Stomach (tissue), 9 donors: ENCODE results near the gene TTC28. TPM values are rescaled to one million over a fixed set of nuclear protein-coding genes. Genes with fewer than 3 reads are reported as not detected.

Source experiments
- DNase-seq, 2 donors: peaks; one replicate each; pipeline versions ENCODE4 v3.0.0 to v3.0.0-alpha.2; 2013 to 2019
- H3K27ac ChIP-seq, 5 donors: fragments of 200-600 bp in 4 of 5; sonication (generic) in 4 of 5; one replicate each; pipeline ENCODE4 v1.5.1; 2013 to 2019; ENCODE audit warnings: mild to moderate bottlenecking in 1 of 5, moderate library complexity in 1 of 5
- H3K27me3 ChIP-seq, 3 donors: fragments of 200-600 bp; sonication (generic); one replicate each; pipeline ENCODE4 v1.5.1; 2017 to 2019; ENCODE audit warnings: mixed run types in 1 of 3
- H3K36me3 ChIP-seq, 4 donors: fragments of 200-600 bp; sonication (generic); 1 replicate in 3 of 4; 2 replicates in 1 of 4; pipeline ENCODE4 v1.5.1; 2016 to 2019
- H3K4me1 ChIP-seq, 4 donors: fragments of 200-600 bp; sonication (generic); one replicate each; pipeline ENCODE4 v1.5.1; 2016 to 2019
- H3K4me3 ChIP-seq, 4 donors: fragments of 200-600 bp; sonication (generic) in 3 of 4; one replicate each; pipeline ENCODE4 v1.5.1; 2016 to 2019; ENCODE audit warnings: mild to moderate bottlenecking in 1 of 4
- H3K9me3 ChIP-seq, 4 donors: fragments of 200-600 bp; sonication (generic); one replicate each; pipeline ENCODE4 v1.5.1; 2016 to 2019
- EP300 ChIP-seq: sonication (generic); formaldehyde crosslinking; IDR thresholded peaks from one replicate; pipeline ENCODE4 v1.6.1; 2017; ENCODE audit warnings: antibody characterized with exemption
- POLR2A ChIP-seq, 4 donors: fragments of 450-650 bp; IDR thresholded peaks; one replicate each; pipeline ENCODE4 v1.6.1; 2016; ENCODE audit warnings: antibody characterized with exemption in 4 of 4, control low read depth in 2 of 4, mild to moderate bottlenecking in 1 of 4, moderate library complexity in 1 of 4
- POLR2AphosphoS5 ChIP-seq, 3 donors: sonication (generic); formaldehyde crosslinking; IDR thresholded peaks; one replicate each; pipeline ENCODE4 v1.6.1; 2016; ENCODE audit warnings: antibody characterized with exemption in 3 of 3
- WGBS, 5 donors: extraction: QIAGEN DNeasy Blood & Tissue Kit in 3 of 5; methylation state at CpG; one replicate each; pipeline versions ENCODE4 v1.1.5 to v1.1.7; 2013 to 2018; 5-methylcytosine and 5-hydroxymethylcytosine counted together
- intact Hi-C: fragments of 100-400 bp; cut with DNase I; formaldehyde crosslinking; loops from one replicate; pipeline ENCODE4 v1.15.1; 2023; ENCODE audit warnings: low total_unique reads
- polyA plus RNA-seq, 3 donors: library from polyadenylated mRNA; stranded (reverse); fragments of 200-250 nt; gene quantifications; one replicate each; pipeline ENCODE4 v1.2.3, GENCODE V29; 2013
- total RNA-seq, 5 donors: library from RNA; depleted of rRNA; stranded (reverse); fragments of >200 nt; gene quantifications; one replicate each; pipeline versions ENCODE4 v1.1.0 to v1.2.3, GENCODE V29; 2014 to 2016
- TF ChIP-seq, protein P1 (sequence below), 7 experiments: fragments of 450-650 bp in 4 of 7; fragments of 200-600 bp in 3 of 7; sonication (generic) in 3 of 7; IDR thresholded peaks; one replicate each; pipeline ENCODE4 v1.5.1; 2016 to 2019; ENCODE audit warnings: antibody characterized with exemption in 7 of 7, control low read depth in 2 of 7, mild to moderate bottlenecking in 1 of 7
- donor health status: healthy with polysubstance abuse.
- donor health status: Bipolar disorder and iron deficiency.
- donor health status: healthy.

Gene TTC28
- total and polyA plus RNA-seq, 8 donors, result 1.7 to 53.4 (median 24.6) TPM

DNA sequence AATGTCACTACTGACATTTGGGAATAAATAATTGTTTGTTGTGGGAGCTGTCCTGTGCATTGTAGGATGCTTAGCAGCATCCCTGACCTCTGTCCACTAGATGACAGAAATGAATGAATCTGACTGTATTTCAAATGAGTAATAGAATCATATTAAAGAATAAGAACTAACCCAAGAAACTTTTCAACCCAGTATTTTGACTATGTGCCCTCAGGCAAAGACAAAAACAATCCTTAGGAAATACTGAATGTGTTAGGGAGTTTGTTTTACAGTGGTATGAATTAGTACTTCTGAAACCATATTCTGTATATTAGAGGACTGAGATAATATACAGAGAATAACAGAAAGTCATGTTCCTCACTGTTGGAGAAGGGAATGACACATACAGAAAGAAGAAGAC, 439.7 kb downstream of the TTC28 start:
- TF ChIP-seq POLR2AphosphoS5 (IDR thresholded peaks at IDR 0.05), result no peak
- TF ChIP-seq POLR2A (IDR thresholded peaks at IDR 0.05), result no peak
- no peak for TF ChIP-seq EP300
- TF ChIP-seq, protein P1, sequence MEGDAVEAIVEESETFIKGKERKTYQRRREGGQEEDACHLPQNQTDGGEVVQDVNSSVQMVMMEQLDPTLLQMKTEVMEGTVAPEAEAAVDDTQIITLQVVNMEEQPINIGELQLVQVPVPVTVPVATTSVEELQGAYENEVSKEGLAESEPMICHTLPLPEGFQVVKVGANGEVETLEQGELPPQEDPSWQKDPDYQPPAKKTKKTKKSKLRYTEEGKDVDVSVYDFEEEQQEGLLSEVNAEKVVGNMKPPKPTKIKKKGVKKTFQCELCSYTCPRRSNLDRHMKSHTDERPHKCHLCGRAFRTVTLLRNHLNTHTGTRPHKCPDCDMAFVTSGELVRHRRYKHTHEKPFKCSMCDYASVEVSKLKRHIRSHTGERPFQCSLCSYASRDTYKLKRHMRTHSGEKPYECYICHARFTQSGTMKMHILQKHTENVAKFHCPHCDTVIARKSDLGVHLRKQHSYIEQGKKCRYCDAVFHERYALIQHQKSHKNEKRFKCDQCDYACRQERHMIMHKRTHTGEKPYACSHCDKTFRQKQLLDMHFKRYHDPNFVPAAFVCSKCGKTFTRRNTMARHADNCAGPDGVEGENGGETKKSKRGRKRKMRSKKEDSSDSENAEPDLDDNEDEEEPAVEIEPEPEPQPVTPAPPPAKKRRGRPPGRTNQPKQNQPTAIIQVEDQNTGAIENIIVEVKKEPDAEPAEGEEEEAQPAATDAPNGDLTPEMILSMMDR (IDR thresholded peaks at IDR 0.05), result no peak
- H3K4me3 ChIP-seq, result no peak overlapping the region
- H3K27ac ChIP-seq, result no peak overlapping the region
- H3K27me3 ChIP-seq, result no peaks in the 10 kb centered on the region
- H3K9me3 ChIP-seq, result no peaks in the 10 kb centered on the region
- intact Hi-C loops, result no loop called here
- no peaks in the 10 kb centered on the region for H3K36me3 ChIP-seq
- DNase-seq, result no peak
- peaks cover 0 to 10% (median 8%) of the 10 kb centered on the region in 4 donors for H3K4me1 ChIP-seq

GRCh38 chr22:28237783-28238182, 441.9 kb downstream of the TTC28 start:
- H3K4me1 ChIP-seq, result no peaks in the 10 kb centered on the region
- 86 to 94% (median 90%) methylated on average over 2 of the region's 2 CpGs for WGBS, 5 donors
- TF ChIP-seq POLR2A (IDR thresholded peaks at IDR 0.05) (no peak), EP300 (no peak), POLR2AphosphoS5 (IDR thresholded peaks at IDR 0.05) (no peak)
- TF ChIP-seq, protein P1 (IDR thresholded peaks at IDR 0.05), result no peak
- H3K4me3 ChIP-seq, result no peak overlapping the region
- no peak overlapping the region for H3K27ac ChIP-seq
- no peak for DNase-seq
- intact Hi-C loops, result no loop called here
- no peaks in the 10 kb centered on the region for H3K27me3 ChIP-seq
- no peaks in the 10 kb centered on the region for H3K9me3 ChIP-seq
- no peaks in the 10 kb centered on the region for H3K36me3 ChIP-seq

DNA sequence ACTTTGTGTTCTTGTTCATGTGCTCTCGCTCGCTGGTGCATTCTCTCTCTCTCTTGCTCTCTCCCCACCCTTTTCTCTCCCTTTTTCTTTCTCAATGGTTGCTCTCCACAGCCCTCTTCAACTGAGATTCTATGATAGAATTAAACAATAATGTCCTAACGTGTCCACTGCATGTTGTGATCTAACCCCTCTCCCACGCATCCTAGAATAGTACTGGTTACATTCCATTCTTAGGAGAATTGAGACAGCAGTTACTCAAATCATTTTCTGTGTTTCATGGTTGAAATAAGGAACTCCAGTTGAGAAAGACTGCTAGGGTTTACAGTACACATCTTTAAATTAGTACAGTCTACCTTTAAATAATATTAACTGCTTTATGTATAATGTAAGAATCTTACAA, 442.5 kb downstream of the TTC28 start:
- no peaks in the 10 kb centered on the region for H3K27me3 ChIP-seq
- no peaks in the 10 kb centered on the region for H3K36me3 ChIP-seq
- no peak for DNase-seq
- no peak overlapping the region for H3K4me3 ChIP-seq
- no peaks in the 10 kb centered on the region for H3K9me3 ChIP-seq
- intact Hi-C loops, result no loop called here
- WGBS, 5 donors, result 81 to 84% (median 82%) methylated on average over 4 of the region's 4 CpGs
- no peak overlapping the region for H3K27ac ChIP-seq
- TF ChIP-seq, protein P1 (IDR thresholded peaks at IDR 0.05), result no peak
- TF ChIP-seq POLR2AphosphoS5 (IDR thresholded peaks at IDR 0.05) (no peak), EP300 (no peak), POLR2A (IDR thresholded peaks at IDR 0.05) (no peak)
- no peaks in the 10 kb centered on the region for H3K4me1 ChIP-seq

DNA sequence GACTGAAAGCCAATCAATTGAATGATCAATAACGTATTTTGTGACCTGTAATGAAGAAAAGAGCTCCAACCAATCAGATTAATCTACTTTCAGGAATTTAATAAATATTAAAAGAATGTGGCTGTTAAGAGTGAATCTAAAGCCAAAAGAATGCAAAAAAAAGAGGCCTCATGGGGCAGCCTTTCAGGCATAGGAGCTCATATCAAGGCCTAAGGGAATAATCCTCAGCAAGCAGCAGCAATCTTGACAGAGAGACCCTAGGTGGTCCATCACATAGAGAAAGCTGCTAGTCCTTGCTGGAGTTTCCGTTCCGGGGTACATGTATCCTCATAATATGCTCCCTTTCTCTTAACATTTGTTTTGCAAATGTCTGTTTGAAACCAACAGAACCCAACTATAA, 447.4 kb downstream of the TTC28 start:
- TF ChIP-seq, protein P1 (IDR thresholded peaks at IDR 0.05), result no peak
- no peak for TF ChIP-seq EP300
- TF ChIP-seq POLR2A (IDR thresholded peaks at IDR 0.05), result no peak
- no peak for TF ChIP-seq POLR2AphosphoS5 (IDR thresholded peaks at IDR 0.05)
- no peak overlapping the region for H3K27ac ChIP-seq
- no peaks in the 10 kb centered on the region for H3K36me3 ChIP-seq
- no peak overlapping the region for H3K4me3 ChIP-seq
- peaks cover 0 to 8% (median 3%) of the 10 kb centered on the region in 4 donors for H3K4me1 ChIP-seq
- no peaks in the 10 kb centered on the region for H3K27me3 ChIP-seq
- no peak for DNase-seq
- intact Hi-C loops, result no loop called here
- no peaks in the 10 kb centered on the region for H3K9me3 ChIP-seq
- 90 to 93% (median 91%) methylated on average over 3 of the region's 3 CpGs for WGBS, 5 donors
